ENCODE measurements around the gene PAFAH2. TPM values are rescaled to one million over a fixed set of nuclear protein-coding genes. Genes with fewer than 3 reads are reported as not detected.
"Not testable (repeated sequence)": the region's sequence is repeated elsewhere in the genome, so short reads cannot be mapped to it uniquely, and the experiment has no call there.

PAFAH2 gene
- total RNA-seq, 2 donors from 2014 or later, result 8.4 to 10.1 TPM

- Mint-ChIP-seq H3K9me3 (peaks cover 2 to 3% of the 10 kb centered on the region in 2 donors), H3K36me3 (ENCODE audit: insufficient read depth in 2 of 2) (peaks cover 3 to 6% of the 10 kb centered on the region in 2 donors), H3K4me1 (ENCODE audit: low read depth) (no peaks in the 10 kb centered on the region), H3K4me3 (no peak overlapping the region), H3K27ac (no peak overlapping the region), H3K27me3 (ENCODE audit: low read depth) (no peaks in the 10 kb centered on the region)
- no peak for DNase-seq
- no peak for ATAC-seq (replicated peaks in 1 of 2)
Measured at GRCh38 chr1:25944986-25945385, 52.9 kb downstream of the PAFAH2 start.

GRCh38 chr1:25943511-25943910 is 54.4 kb downstream of the PAFAH2 start:
- DNase-seq; H3K27ac Mint-ChIP-seq; ATAC-seq (replicated peaks in 1 of 2); H3K4me3 Mint-ChIP-seq; H3K4me1 Mint-ChIP-seq (ENCODE audit: low read depth); H3K27me3 Mint-ChIP-seq (ENCODE audit: low read depth); H3K9me3 Mint-ChIP-seq; H3K36me3 Mint-ChIP-seq (ENCODE audit: insufficient read depth in 2 of 2): not testable (repeated sequence)

DNA sequence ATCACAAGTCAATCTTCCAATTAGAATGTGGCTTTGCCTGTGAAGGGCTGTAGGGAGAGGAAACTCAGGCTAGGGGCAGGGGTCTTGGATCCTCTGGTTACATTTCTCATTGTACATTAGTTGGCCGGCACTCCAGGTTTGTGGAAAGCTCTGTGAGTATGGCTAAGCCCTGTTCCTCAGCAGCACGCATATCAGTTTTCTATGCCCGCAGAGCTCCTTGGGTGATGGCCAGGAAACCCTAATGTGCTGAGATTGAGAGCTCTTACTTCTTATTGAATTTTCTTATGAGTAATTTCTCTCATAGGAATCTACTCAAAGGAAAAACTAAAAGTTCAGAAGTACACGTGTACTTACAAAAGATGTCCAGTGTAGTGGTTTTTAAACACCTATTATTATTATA is 60.9 kb downstream of the PAFAH2 start:
- H3K4me1 Mint-ChIP-seq (ENCODE audit: low read depth), result peaks cover 10% of the 10 kb centered on the region
- ATAC-seq (replicated peaks in 1 of 2), result no peak
- no peaks in the 10 kb centered on the region for H3K9me3 Mint-ChIP-seq
- no peak overlapping the region for H3K27ac Mint-ChIP-seq
- no peaks in the 10 kb centered on the region for H3K27me3 Mint-ChIP-seq (ENCODE audit: low read depth)
- no peaks in the 10 kb centered on the region for H3K36me3 Mint-ChIP-seq (ENCODE audit: insufficient read depth in 2 of 2)
- H3K4me3 Mint-ChIP-seq, result no peak overlapping the region
- no peak for DNase-seq

- Mint-ChIP-seq H3K27ac (no peak overlapping the region), H3K27me3 (ENCODE audit: low read depth) (no peaks in the 10 kb centered on the region), H3K4me3 (no peak overlapping the region), H3K4me1 (ENCODE audit: low read depth) (peaks cover 10% of the 10 kb centered on the region), H3K36me3 (ENCODE audit: insufficient read depth in 2 of 2) (no peaks in the 10 kb centered on the region), H3K9me3 (no peaks in the 10 kb centered on the region)
- ATAC-seq (replicated peaks in 1 of 2), result no peak
- no peak for DNase-seq
Measured at GRCh38 chr1:25933479-25934365, 64.1 kb downstream of the PAFAH2 start.

DNA sequence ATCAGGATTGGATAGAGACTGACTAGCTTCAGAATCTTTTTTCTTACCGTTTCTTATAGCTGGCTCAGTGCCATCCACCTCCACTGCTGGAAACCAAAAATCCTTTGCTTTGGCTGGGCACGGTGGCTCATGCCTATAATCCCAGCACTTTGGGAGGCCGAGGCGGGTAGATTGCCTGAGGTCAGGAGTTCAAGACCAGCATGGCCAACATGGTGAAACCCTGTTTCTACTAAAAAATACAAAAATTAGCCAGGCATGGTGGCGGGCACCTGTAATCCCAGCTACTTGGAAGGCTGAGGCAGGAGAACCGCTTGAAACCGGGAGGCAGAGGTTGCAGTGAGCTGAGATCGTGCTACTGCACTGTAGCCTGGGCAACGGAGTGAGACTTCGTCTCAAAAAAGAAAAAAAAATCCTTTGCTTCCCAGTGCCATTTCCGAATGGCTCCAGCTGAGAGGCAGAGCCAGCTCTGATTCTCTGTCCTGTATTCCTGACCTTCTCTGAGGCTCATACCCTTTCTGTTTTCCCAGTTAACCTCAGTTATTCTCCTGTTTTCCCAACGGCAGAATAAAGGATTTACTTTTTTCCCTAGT is 65.0 kb downstream of the PAFAH2 start:
- ATAC-seq (replicated peaks in 1 of 2); H3K27me3 Mint-ChIP-seq (ENCODE audit: low read depth); H3K9me3 Mint-ChIP-seq; DNase-seq; H3K4me3 Mint-ChIP-seq; H3K36me3 Mint-ChIP-seq (ENCODE audit: insufficient read depth in 2 of 2); H3K27ac Mint-ChIP-seq: not testable (repeated sequence)
- peaks cover 10% of the 10 kb centered on the region for H3K4me1 Mint-ChIP-seq (ENCODE audit: low read depth)

DNA sequence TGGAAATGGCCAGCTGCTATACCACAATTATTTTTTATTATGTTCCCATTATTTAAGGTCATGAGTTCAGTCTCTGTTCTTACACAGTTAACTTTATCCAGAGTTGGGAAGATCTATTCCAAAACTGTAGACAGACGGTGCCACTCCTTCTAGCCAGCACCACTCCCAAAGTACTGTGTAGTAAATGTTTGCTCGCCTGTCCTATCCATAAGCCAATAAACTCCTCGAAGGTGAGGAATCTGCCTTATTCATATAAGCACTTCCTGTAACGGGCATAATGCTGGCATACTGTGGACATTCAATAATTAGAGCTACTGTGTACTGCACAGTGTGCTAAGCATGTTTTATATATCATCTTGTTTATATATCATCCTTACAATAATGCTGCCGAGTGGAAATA is 65.5 kb downstream of the PAFAH2 start:
- no peak for ATAC-seq (replicated peaks in 1 of 2)

DNA sequence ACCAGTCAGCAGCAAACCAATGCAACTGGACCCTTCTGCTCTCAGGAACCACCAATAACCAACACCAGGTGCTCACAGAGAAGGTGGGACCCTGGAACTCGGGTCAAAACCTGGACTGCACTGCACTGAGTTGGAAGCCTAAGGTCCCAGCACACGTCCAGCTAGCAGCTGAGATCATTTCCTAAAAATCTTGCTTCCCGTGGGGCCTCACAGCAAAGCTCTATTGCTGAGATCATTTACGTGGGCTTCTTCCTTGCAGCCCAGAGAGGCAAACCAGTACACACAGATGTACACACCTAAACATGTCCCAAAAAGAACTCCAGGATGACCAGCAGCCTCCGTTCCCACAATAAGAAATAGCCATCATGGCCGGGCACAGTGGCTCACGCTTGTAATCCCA is 68.8 kb downstream of the PAFAH2 start:
- Mint-ChIP-seq H3K4me1 (ENCODE audit: low read depth) (peaks cover 8% of the 10 kb centered on the region), H3K36me3 (ENCODE audit: insufficient read depth in 2 of 2) (no peaks in the 10 kb centered on the region), H3K27ac (no peak overlapping the region), H3K27me3 (ENCODE audit: low read depth) (peaks cover under 1% of the 10 kb centered on the region), H3K9me3 (no peaks in the 10 kb centered on the region), H3K4me3 (no peak overlapping the region)
- no peak for ATAC-seq (replicated peaks in 1 of 2)
- no peak for DNase-seq

More for the DNA sequence above, 65.5 kb downstream of the PAFAH2 start:
- H3K4me3 Mint-ChIP-seq, result no peak overlapping the region
- no peak overlapping the region for H3K27ac Mint-ChIP-seq
- no peaks in the 10 kb centered on the region for H3K9me3 Mint-ChIP-seq
- no peaks in the 10 kb centered on the region for H3K36me3 Mint-ChIP-seq (ENCODE audit: insufficient read depth in 2 of 2)
- H3K27me3 Mint-ChIP-seq (ENCODE audit: low read depth), result no peaks in the 10 kb centered on the region
- peaks cover 10% of the 10 kb centered on the region for H3K4me1 Mint-ChIP-seq (ENCODE audit: low read depth)
- no peak for DNase-seq

GRCh38 chr1:25927521-25928265 is 70.2 kb downstream of the PAFAH2 start:
- DNase-seq, result no peak
- Mint-ChIP-seq H3K36me3 (ENCODE audit: insufficient read depth in 2 of 2) (no peaks in the 10 kb centered on the region), H3K4me1 (ENCODE audit: low read depth) (peaks cover 9% of the 10 kb centered on the region), H3K27me3 (ENCODE audit: low read depth) (peaks cover 9% of the 10 kb centered on the region), H3K9me3 (no peaks in the 10 kb centered on the region), H3K27ac (no peak overlapping the region), H3K4me3 (no peak overlapping the region)
- ATAC-seq (replicated peaks in 1 of 2), result no peak

GRCh38 chr1:25926731-25927496 is 70.9 kb downstream of the PAFAH2 start:
- Mint-ChIP-seq H3K36me3 (ENCODE audit: insufficient read depth in 2 of 2) (no peaks in the 10 kb centered on the region), H3K4me1 (ENCODE audit: low read depth) (peaks cover 17% of the 10 kb centered on the region), H3K27ac (no peak overlapping the region)

DNA sequence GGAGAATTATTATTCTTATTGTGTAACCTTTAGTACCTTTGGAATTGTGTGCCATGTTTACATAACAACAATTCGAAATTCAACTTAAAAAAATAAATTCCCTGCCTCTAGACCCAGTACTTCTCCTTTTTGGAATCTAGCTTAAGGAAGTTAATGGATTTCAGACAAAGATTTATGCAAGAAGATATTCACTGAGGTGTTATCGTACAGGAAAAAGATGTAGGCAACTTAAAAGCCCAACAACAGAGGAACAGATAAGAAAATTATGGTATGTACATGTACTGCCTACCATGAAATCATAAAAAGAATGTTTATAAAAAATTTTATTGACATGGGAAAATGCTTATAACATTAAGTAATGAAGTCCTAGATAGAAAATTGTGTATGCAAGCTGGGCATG is 73.4 kb downstream of the PAFAH2 start:
- H3K9me3 Mint-ChIP-seq, result no peaks in the 10 kb centered on the region
- H3K4me1 Mint-ChIP-seq (ENCODE audit: low read depth), result peaks cover 25% of the 10 kb centered on the region
- ATAC-seq (replicated peaks in 1 of 2), result no peak
- no peak overlapping the region for H3K4me3 Mint-ChIP-seq
- no peak overlapping the region for H3K27ac Mint-ChIP-seq
- peaks cover 9% of the 10 kb centered on the region for H3K27me3 Mint-ChIP-seq (ENCODE audit: low read depth)
- H3K36me3 Mint-ChIP-seq (ENCODE audit: insufficient read depth in 2 of 2), result no peaks in the 10 kb centered on the region
- DNase-seq, result no peak

More at GRCh38 chr1:25926731-25927496, 70.9 kb downstream of the PAFAH2 start:
- Mint-ChIP-seq H3K4me3 (no peak overlapping the region), H3K9me3 (no peaks in the 10 kb centered on the region), H3K27me3 (ENCODE audit: low read depth) (peaks cover 9% of the 10 kb centered on the region)
- DNase-seq, result no peak
- ATAC-seq (replicated peaks in 1 of 2), result no peak

- Mint-ChIP-seq H3K36me3 (ENCODE audit: insufficient read depth in 2 of 2) (no peaks in the 10 kb centered on the region), H3K9me3 (no peaks in the 10 kb centered on the region), H3K27ac (no peak overlapping the region), H3K27me3 (ENCODE audit: low read depth) (peaks cover 9% of the 10 kb centered on the region), H3K4me3 (peak overlapping the region; percentile 80 to 86), H3K4me1 (ENCODE audit: low read depth) (peaks cover 33% of the 10 kb centered on the region)
- peak; percentile 50 to 59 for ATAC-seq (replicated peaks in 1 of 2)
- DNase-seq, result peak; percentile 21 to 33
Measured at GRCh38 chr1:25922971-25923552, 74.8 kb downstream of the PAFAH2 start.

Measured in activated T-cell treated with anti-CD3 and anti-CD28 coated beads, Interleukin-2, amount 50 U/mL, for 72 hours (primary cell).